K562 (cell line): Measurements from ENCODE around the gene MORC1. TPM values are rescaled to one million over a fixed set of nuclear protein-coding genes. Genes with fewer than 3 reads are reported as not detected.

ENCODE experiments used
- ATAC-seq: fragments of 200-7000 bp; cut with Tn5 transposase; 3 replicates; pipeline ENCODE4 v1.9.1; 2020; ENCODE audit warnings: moderate library complexity
- BruUV-seq: library from RNA; stranded (reverse); fragments of 400-500 nt; replicated peaks from 2 replicates; lab custom pipeline; 2021; lab: Mats Ljungman, UMichigan
- CTCF ChIA-PET: fragments of 300-600 bp; formaldehyde crosslinking; extraction: SDS; loops from one replicate; lab custom pipeline; 2021; ENCODE audit warnings: low intra/inter-chr PET ratio; lab: Yijun Ruan, JAX
- POLR2A ChIA-PET: fragments of 300-600, 350-650 bp; sonication (Branson Sonifier 250); formaldehyde crosslinking; extraction: SDS; loops from one replicate; lab custom pipeline; 2021; ENCODE audit warnings: antibody characterized with exemption, inconsistent platforms; lab: Yijun Ruan, JAX
- DNase-seq, 4 experiments: peaks; one replicate each; pipeline versions ENCODE4 v3.0.0 to v3.0.0-alpha.2; 2011 to 2018; ENCODE audit warnings: low spot score in 3 of 4, mixed read lengths in 3 of 4; ENCODE audit errors: extremely low read depth in 1 of 4
- FAIRE-seq: peaks from 2 replicates; lab custom pipeline; 2011; peaks lifted over from hg19 to GRCh38; lab: Jason Lieb, UNC
- H2AFZ ChIP-seq: 2 replicates; pipeline ENCODE4 v1.6.0; 2011; ENCODE audit warnings: low read depth, low read length, control low read depth, inconsistent platforms
- H3K27ac ChIP-seq: fragments of 200-600 bp; 3 replicates; pipeline ENCODE4 v1.8.0; 2011; ENCODE audit warnings: low read depth, mild to moderate bottlenecking, control low read depth, inconsistent platforms, low read length, moderate library complexity, mixed read lengths; ENCODE audit errors: extremely low read depth
- H3K27me3 ChIP-seq, 2 experiments: fragments of 300-600 bp in 1 of 2; 2 replicates in 1 of 2; 3 replicates in 1 of 2; pipeline versions ENCODE4 v1.6.0 to v1.8.0; 2011; ENCODE audit warnings: inconsistent platforms in 2 of 2, low read length in 2 of 2, mild to moderate bottlenecking in 1 of 2, mixed read lengths in 1 of 2, moderate library complexity in 1 of 2; ENCODE audit not compliant: control insufficient read depth in 2 of 2, insufficient read depth in 2 of 2
- H3K36me3 ChIP-seq: fragments of 300-600 bp; 3 replicates; pipeline ENCODE4 v1.8.0; 2011; ENCODE audit warnings: mild to moderate bottlenecking, low read length, inconsistent platforms; ENCODE audit not compliant: control insufficient read depth, insufficient read depth
- H3K4me1 ChIP-seq, 2 experiments: fragments of 200-600 bp in 1 of 2; replicated peaks in 1 of 2; 2 replicates in 1 of 2; 3 replicates in 1 of 2; pipeline versions ENCODE4 v1.5.1 to v1.8.0; 2011; ENCODE audit warnings: inconsistent platforms in 2 of 2, low read length in 2 of 2, mild to moderate bottlenecking in 1 of 2, mixed read lengths in 1 of 2, moderate library complexity in 1 of 2; ENCODE audit not compliant: control insufficient read depth in 2 of 2, insufficient read depth in 2 of 2
- H3K4me2 ChIP-seq: 2 replicates; pipeline ENCODE4 v1.6.1; 2011; ENCODE audit warnings: low read length, control low read depth, inconsistent platforms, mixed read lengths; ENCODE audit not compliant: insufficient read depth
- H3K4me3 ChIP-seq: fragments of 200-600 bp; sonication (generic), shearing (Covaris generic); 2 replicates; pipeline ENCODE4 v1.5.1; 2016; ENCODE audit warnings: control low read depth, inconsistent platforms
- H3K79me2 ChIP-seq: fragments of 200-600 bp; 3 replicates; pipeline ENCODE4 v1.8.0; 2011; ENCODE audit warnings: low read length, inconsistent platforms; ENCODE audit not compliant: control insufficient read depth, insufficient read depth
- H3K9ac ChIP-seq, 2 experiments: 2 replicates each; pipeline versions ENCODE4 v1.6.0 to v1.6.1; 2011; ENCODE audit warnings: low read depth in 2 of 2, low read length in 2 of 2, control low read depth in 1 of 2, inconsistent platforms in 1 of 2, mild to moderate bottlenecking in 1 of 2, mixed read lengths in 1 of 2; ENCODE audit not compliant: insufficient read depth in 1 of 2
- H3K9me1 ChIP-seq: one replicate; pipeline ENCODE4 v1.6.0; 2011; ENCODE audit warnings: inconsistent platforms, mild to moderate bottlenecking, low read length, moderate library complexity; ENCODE audit not compliant: control insufficient read depth, insufficient read depth
- H3K9me3 ChIP-seq: replicated peaks from 2 replicates; pipeline ENCODE4 v1.5.1; 2011; ENCODE audit warnings: low read depth, low read length, inconsistent platforms; ENCODE audit not compliant: control insufficient read depth, insufficient read depth
- H4K20me1 ChIP-seq: replicated peaks from 2 replicates; pipeline ENCODE4 v1.6.1; 2011; ENCODE audit warnings: low read length, inconsistent platforms, mixed read lengths; ENCODE audit not compliant: control insufficient read depth, insufficient read depth
- CBX5 ChIP-seq: IDR thresholded peaks from 2 replicates; pipeline ENCODE4 v1.6.1; 2014; ENCODE audit warnings: low read depth, borderline replicate concordance
- CHAMP1 ChIP-seq: fragments of 450-650 bp; IDR thresholded peaks from 2 replicates; pipeline ENCODE4 v1.6.1; 2016; ENCODE audit warnings: mild to moderate bottlenecking
- E2F1 ChIP-seq: sonication (generic); formaldehyde crosslinking; IDR thresholded peaks from 2 replicates; pipeline ENCODE4 v1.8.1; 2023; ENCODE audit warnings: mild to moderate bottlenecking, missing genetic modification reagents, moderate library complexity
- GATA2 ChIP-seq: sonication (generic); formaldehyde crosslinking; IDR thresholded peaks from 2 replicates; pipeline ENCODE4 v1.4.0; 2020; ENCODE audit warnings: mild to moderate bottlenecking, missing genetic modification reagents
- HNRNPL ChIP-seq: fragments of 200-400 bp; formaldehyde crosslinking; IDR thresholded peaks from 2 replicates; pipeline ENCODE4 v1.6.1; 2017; ENCODE audit warnings: low read depth, mild to moderate bottlenecking, low read length
- IRF1 ChIP-seq: sonication (generic); formaldehyde crosslinking; IDR thresholded peaks from 2 replicates; pipeline ENCODE4 v1.8.0; 2022; ENCODE audit warnings: missing genetic modification reagents, mild to moderate bottlenecking, borderline replicate concordance
- NR2F6 ChIP-seq: fragments of 450-650 bp; formaldehyde crosslinking; IDR thresholded peaks from 2 replicates; pipeline ENCODE4 v1.4.0; 2020; ENCODE audit warnings: mild to moderate bottlenecking
- SAFB ChIP-seq: fragments of 200-400 bp; formaldehyde crosslinking; IDR thresholded peaks from 2 replicates; pipeline ENCODE4 v1.6.1; 2017; ENCODE audit warnings: low read depth, low read length, borderline replicate concordance
- SMARCA4 ChIP-seq: fragments of 450-650 bp; IDR thresholded peaks from 2 replicates; pipeline ENCODE4 v1.6.1; 2016
- SMARCE1 ChIP-seq: fragments of 450-650 bp; IDR thresholded peaks from 2 replicates; pipeline ENCODE4 v1.7.1; 2016; ENCODE audit warnings: mild to moderate bottlenecking
- ZNF140 ChIP-seq: fragments of 250-450 bp; sonication (Bioruptor Pico); IDR thresholded peaks from 2 replicates; pipeline ENCODE4 v1.8.0; 2021; ENCODE audit warnings: moderate library complexity, mild to moderate bottlenecking, inconsistent platforms
- ZNF449 ChIP-seq: fragments of 250-450 bp; sonication (Bioruptor Pico); IDR thresholded peaks from 2 replicates; pipeline ENCODE4 v1.8.0; 2022; ENCODE audit warnings: moderate library complexity, mild to moderate bottlenecking, inconsistent platforms
- ZNF639 ChIP-seq, 2 experiments: fragments of 200-800 bp in 1 of 2; sonication (Bioruptor generic) in 1 of 2; sonication (generic) in 1 of 2; formaldehyde crosslinking in 1 of 2; IDR thresholded peaks in 1 of 2; conservative IDR thresholded peaks in 1 of 2; 2 replicates each; pipeline versions ENCODE4 v1.5.0 to v1.6.1; 2016 to 2020; ENCODE audit warnings: missing compliant biosample characterization in 1 of 2, missing genetic modification characterization in 1 of 2, missing genetic modification reagents in 1 of 2
- ZNF655 ChIP-seq: fragments of 250-450 bp; sonication (Bioruptor Pico); IDR thresholded peaks from 2 replicates; pipeline ENCODE4 v1.5.0; 2021
- WGBS: fragments of 100-300 bp; shearing (Covaris generic); methylation state at CpG from one replicate; pipeline ENCODE4 v1.1.6; 2016; ENCODE audit warnings: low coverage, mixed read lengths; ENCODE audit not compliant: insufficient coverage; ENCODE audit errors: missing lambda C conversion rate; 5-methylcytosine and 5-hydroxymethylcytosine counted together
- in situ Hi-C: fragments of 300-500 bp; cut with MboI; formaldehyde crosslinking; loops from 4 replicates; pipeline ENCODE4 v1.15.0; 2018; ENCODE audit warnings: inconsistent platforms, mixed read lengths
- intact Hi-C: fragments of 100-400 bp; cut with micrococcal nuclease; formaldehyde crosslinking; loops from 2 replicates; pipeline ENCODE4 v1.14.2; 2022
- polyA plus RNA-seq, 8 experiments: library from polyadenylated mRNA; depleted of rRNA in 4 of 8; stranded (reverse) in 5 of 8; unstranded in 3 of 8; fragments of >200 nt; fragmentation: Nextera tagmentation in 2 of 8; fragmentation: Illumina TruSeq in 1 of 8; extraction: Ambion mirVana in 2 of 8; extraction: Trizol in 1 of 8; gene quantifications; 2 replicates each; pipeline versions ENCODE4 v1.2.1 to v1.2.3, GENCODE V29; 2011 to 2014; ENCODE audit warnings: inconsistent platforms in 1 of 8, missing spikeins in 1 of 8
- total RNA-seq, 7 experiments: library from RNA; depleted of rRNA in 6 of 7; stranded (reverse); fragments of >200 nt in 6 of 7; fragmentation: Illumina TruSeq in 2 of 7; extraction: Trizol in 2 of 7; gene quantifications; 2 replicates each; pipeline versions ENCODE4 v1.2.1 to v1.2.3, GENCODE V29; 2011 to 2021; ENCODE audit warnings: low replicate concordance in 1 of 7

MORC1 gene
- total and polyA plus RNA-seq, 9 of the 15 experiments (the other 6 are each of a cell fraction or from before 2014, with no cell fraction given), result 0.08 to 0.41 (median 0.30) TPM; not detected in 1

GRCh38 chr3:109028753-109029152 lies 89.2 kb downstream of the MORC1 start:
- no peaks in the 10 kb centered on the region for H3K4me1 ChIP-seq
- H3K27ac ChIP-seq, result no peak overlapping the region
- H3K36me3 ChIP-seq, result no peaks in the 10 kb centered on the region
- FAIRE-seq (no peak), DNase-seq (no peak), ATAC-seq (no peak)
- intact Hi-C loops (no loop called here), in situ Hi-C loops (no loop called here)
- H3K27me3 ChIP-seq, result no peaks in the 10 kb centered on the region
- ChIA-PET POLR2A (no interaction called here), CTCF (no interaction called here)
- no peak overlapping the region for H2AFZ ChIP-seq
- 0% methylated on average over 7 of the region's 7 CpGs for WGBS
- H3K4me3 ChIP-seq, result no peak overlapping the region
- H3K9ac ChIP-seq, result no peak overlapping the region
- H3K79me2 ChIP-seq, result no peaks in the 10 kb centered on the region
- H3K9me3 ChIP-seq, result no peaks in the 10 kb centered on the region
- no peaks in the 10 kb centered on the region for H3K9me1 ChIP-seq
- no TSS peak for BruUV-seq
- no peaks in the 10 kb centered on the region for H4K20me1 ChIP-seq
- no peak overlapping the region for H3K4me2 ChIP-seq
- TF ChIP-seq SMARCA4 (no peak), E2F1 (no peak), NR2F6 (CRISPR knock-in tag) (no peak), SMARCE1 (no peak), ZNF449 (no peak), ZNF655 (CRISPR knock-in tag) (no peak), IRF1 (CRISPR knock-in tag) (no peak), CHAMP1 (no peak), HNRNPL (no peak), CBX5 (no peak), ZNF639 (CRISPR knock-in tag; conservative IDR thresholded peaks at IDR 0.05 in 1 of 2, IDR thresholded peaks at IDR 0.05 in 1 of 2) (no peak), SAFB (no peak), GATA2 (CRISPR knock-in tag) (no peak), ZNF140 (CRISPR knock-in tag) (no peak)
